Mucosa of rectum (tissue), 2 donors: ENCODE results near the gene XPO4.
"Not testable (repeated sequence)": the region's sequence is repeated elsewhere in the genome, so short reads cannot be mapped to it uniquely, and the experiment has no call there.

Experiments used
- H3K27ac ChIP-seq, 2 donors: one replicate each; pipeline ENCODE4 v1.7.0; 2013; ENCODE audit warnings: inconsistent platforms in 2 of 2, low read depth in 2 of 2, low read length in 2 of 2
- H3K27me3 ChIP-seq, 2 donors: one replicate each; pipeline ENCODE4 v1.7.0; 2013; ENCODE audit warnings: low read length in 2 of 2; ENCODE audit not compliant: control insufficient read depth in 2 of 2, insufficient read depth in 2 of 2
- H3K36me3 ChIP-seq, 2 donors: one replicate each; pipeline ENCODE4 v1.7.0; 2013; ENCODE audit warnings: low read length in 2 of 2; ENCODE audit not compliant: control insufficient read depth in 2 of 2, insufficient read depth in 2 of 2
- H3K4me1 ChIP-seq, 2 donors: one replicate each; pipeline ENCODE4 v1.7.0; 2013; ENCODE audit warnings: low read length in 2 of 2, mild to moderate bottlenecking in 1 of 2; ENCODE audit not compliant: control insufficient read depth in 2 of 2, insufficient read depth in 2 of 2
- H3K4me3 ChIP-seq, 2 donors: one replicate each; pipeline ENCODE4 v1.7.0; 2013; ENCODE audit warnings: low read length in 2 of 2
- H3K9ac ChIP-seq, 2 donors: one replicate each; pipeline ENCODE4 v1.7.0; 2013; ENCODE audit warnings: low read length in 2 of 2, low read depth in 1 of 2, mild to moderate bottlenecking in 1 of 2
- H3K9me3 ChIP-seq, 2 donors: one replicate each; pipeline ENCODE4 v1.7.0; 2013; ENCODE audit warnings: low read length in 2 of 2; ENCODE audit not compliant: control insufficient read depth in 2 of 2
- donor health status: healthy.
- donor health status: Normal muscosa, but diverticular disease.

Gene XPO4

GRCh38 chr13:20902438-20903163, at the start of gene XPO4:
Gene XPO4, minus strand, starts transcription at chr13:20902746. Its CDS starts 8 bp downstream, at chr13:20902738.
- peak within 1 kb of the TSS; percentile 80 to 85 for H3K27ac ChIP-seq
- no peaks in the 10 kb centered on the region for H3K9me3 ChIP-seq
- peak within 1 kb of the TSS; percentile 89 to 93 for H3K4me3 ChIP-seq
- peak within 1 kb of the TSS; percentile 87 to 94 for H3K9ac ChIP-seq
- H3K27me3 ChIP-seq = no peaks in the 10 kb centered on the region
- H3K36me3 ChIP-seq = no peaks in the 10 kb centered on the region
- H3K4me1 ChIP-seq = peaks cover 5 to 11% of the 10 kb centered on the region in 2 donors

- not testable (repeated sequence) for H3K36me3 ChIP-seq, H3K27me3 ChIP-seq, H3K9ac ChIP-seq, H3K4me1 ChIP-seq, H3K9me3 ChIP-seq, H3K4me3 ChIP-seq, H3K27ac ChIP-seq
Observed at GRCh38 chr13:20948001-20948400, 45.5 kb upstream of the XPO4 start.

GRCh38 chr13:20945952-20946383, 43.4 kb upstream of the XPO4 start:
- Histone ChIP-seq H3K9ac (no peak overlapping the region), H3K27me3 (no peaks in the 10 kb centered on the region), H3K4me3 (peak overlapping the region in 1 of 2 donors; percentile 16), H3K4me1 (peaks cover 7% of the 10 kb centered on the region in 2 donors), H3K36me3 (no peaks in the 10 kb centered on the region), H3K9me3 (no peaks in the 10 kb centered on the region), H3K27ac (no peak overlapping the region)

GRCh38 chr13:20942938-20943559, 40.5 kb upstream of the XPO4 start:
- no peaks in the 10 kb centered on the region for H3K27me3 ChIP-seq
- H3K9me3 ChIP-seq = no peaks in the 10 kb centered on the region
- H3K36me3 ChIP-seq = no peaks in the 10 kb centered on the region
- H3K4me3 ChIP-seq = peak overlapping the region; percentile 1 to 43
- peaks cover 7% of the 10 kb centered on the region in 2 donors for H3K4me1 ChIP-seq
- H3K27ac ChIP-seq = peak overlapping the region; percentile 46 to 75
- peak overlapping the region in 1 of 2 donors; percentile 24 for H3K9ac ChIP-seq

- not testable (repeated sequence) for H3K36me3 ChIP-seq, H3K9ac ChIP-seq, H3K9me3 ChIP-seq, H3K27ac ChIP-seq, H3K27me3 ChIP-seq, H3K4me3 ChIP-seq, H3K4me1 ChIP-seq
Observed at GRCh38 chr13:20940511-20940910, 38.0 kb upstream of the XPO4 start.

GRCh38 chr13:20940083-20940482, 37.5 kb upstream of the XPO4 start:
- no peaks in the 10 kb centered on the region for H3K36me3 ChIP-seq
- no peak overlapping the region for H3K9ac ChIP-seq
- no peaks in the 10 kb centered on the region for H3K9me3 ChIP-seq
- no peak overlapping the region for H3K4me3 ChIP-seq
- no peak overlapping the region for H3K27ac ChIP-seq
- H3K27me3 ChIP-seq = no peaks in the 10 kb centered on the region
- peaks cover 7% of the 10 kb centered on the region in 2 donors for H3K4me1 ChIP-seq

- no peaks in the 10 kb centered on the region for H3K9me3 ChIP-seq
- no peak overlapping the region for H3K27ac ChIP-seq
- peaks cover 7% of the 10 kb centered on the region in 2 donors for H3K4me1 ChIP-seq
- H3K36me3 ChIP-seq = no peaks in the 10 kb centered on the region
- no peak overlapping the region for H3K9ac ChIP-seq
- H3K4me3 ChIP-seq = no peak overlapping the region
- H3K27me3 ChIP-seq = no peaks in the 10 kb centered on the region
Observed at GRCh38 chr13:20939662-20940061, 37.1 kb upstream of the XPO4 start.

- Histone ChIP-seq H3K36me3 (no peaks in the 10 kb centered on the region), H3K9ac (no peak overlapping the region), H3K27ac (no peak overlapping the region), H3K9me3 (no peaks in the 10 kb centered on the region), H3K4me3 (no peak overlapping the region), H3K4me1 (peaks cover 5 to 6% of the 10 kb centered on the region in 2 donors), H3K27me3 (no peaks in the 10 kb centered on the region)
Observed at GRCh38 chr13:20938302-20938701, 35.8 kb upstream of the XPO4 start.

GRCh38 chr13:20927596-20928257, 25.2 kb upstream of the XPO4 start:
- Histone ChIP-seq H3K27me3 (no peaks in the 10 kb centered on the region), H3K9ac (no peak overlapping the region), H3K27ac (no peak overlapping the region), H3K9me3 (no peaks in the 10 kb centered on the region), H3K4me3 (no peak overlapping the region), H3K36me3 (no peaks in the 10 kb centered on the region), H3K4me1 (no peaks in the 10 kb centered on the region)

GRCh38 chr13:20925395-20925790, 22.8 kb upstream of the XPO4 start:
- H3K36me3 ChIP-seq, H3K9ac ChIP-seq, H3K9me3 ChIP-seq, H3K27ac ChIP-seq, H3K27me3 ChIP-seq, H3K4me3 ChIP-seq, H3K4me1 ChIP-seq: not testable (repeated sequence)
